Measurements from ENCODE around the gene ACMSD. TPM values are rescaled to one million over a fixed set of nuclear protein-coding genes. Genes with fewer than 3 reads are reported as not detected.

The ACMSD gene
- total and polyA plus RNA-seq, 9 of the 15 experiments (the other 6 are each of a cell fraction or from before 2014, with no cell fraction given), result not detected

- no TSS peak for BruUV-seq (replicated peaks)
- H3K9ac ChIP-seq (ENCODE audit: insufficient read depth in 1 of 2, low read depth in 2 of 2, low read length in 2 of 2), result no peak overlapping the region; a peak in 1 of 4 replicates
- no peak for DNase-seq (ENCODE audit: extremely low read depth in 1 of 4, low spot score in 3 of 4)
- H4K20me1 ChIP-seq (replicated peaks; ENCODE audit: control insufficient read depth, insufficient read depth, low read length), result no peaks in the 10 kb centered on the region
- no peaks in the 10 kb centered on the region for H3K4me1 ChIP-seq (replicated peaks in 1 of 2; ENCODE audit: control insufficient read depth in 2 of 2, insufficient read depth in 2 of 2, low read length in 2 of 2)
- peaks cover 0 to 5% of the 10 kb centered on the region in 2 experiments; a peak in 1 of 5 replicates for H3K27me3 ChIP-seq (ENCODE audit: control insufficient read depth in 2 of 2, insufficient read depth in 2 of 2, low read length in 2 of 2)
- no peak overlapping the region for H3K4me3 ChIP-seq
- H3K79me2 ChIP-seq (ENCODE audit: control insufficient read depth, insufficient read depth, low read length), result no peaks in the 10 kb centered on the region
- in situ Hi-C loops (cut with MboI) (no loop called here), intact Hi-C loops (cut with micrococcal nuclease) (no loop called here)
- no peak overlapping the region for H2AFZ ChIP-seq (ENCODE audit: low read depth, low read length)
- POLR2A ChIA-PET, result interaction anchor here (0.5 kb wide), 1 partner anchor 20 kb away, joined by 3 read pairs; no protein-coding TSS in a partner anchor
- H3K36me3 ChIP-seq (ENCODE audit: control insufficient read depth, insufficient read depth, low read length), result no peaks in the 10 kb centered on the region
- no peak for ATAC-seq
- H3K27ac ChIP-seq (ENCODE audit: extremely low read depth, low read depth, low read length), result no peak overlapping the region
- CTCF ChIA-PET (ENCODE audit: low intra/inter-chr PET ratio), result no interaction called here
- H3K9me3 ChIP-seq (replicated peaks; ENCODE audit: control insufficient read depth, insufficient read depth, low read depth, low read length), result no peaks in the 10 kb centered on the region
- WGBS (ENCODE audit: insufficient coverage, low coverage, missing lambda C conversion rate), result 0% methylated on average over 4 of the region's 4 CpGs
- no peak overlapping the region for H3K4me2 ChIP-seq (ENCODE audit: insufficient read depth, low read length)
- FAIRE-seq, result no peak
- no peak for TF ChIP-seq KDM5B (IDR thresholded peaks at IDR 0.05; ENCODE audit: insufficient replicate concordance, low read depth, low read length)
- no peak for TF ChIP-seq JUN (IDR thresholded peaks at IDR 0.05; ENCODE audit: borderline replicate concordance, low read depth, low read length)
- no peak for TF ChIP-seq JUN (CRISPR knock-in tag; IDR thresholded peaks at IDR 0.05; ENCODE audit: borderline replicate concordance)
- TF ChIP-seq NEUROD1 (IDR thresholded peaks at IDR 0.05; ENCODE audit: borderline replicate concordance, low read depth, low read length, partially characterized antibody), result no peak
- no peak for TF ChIP-seq SMARCC2 (IDR thresholded peaks at IDR 0.05; ENCODE audit: low read depth)
- H3K9me1 ChIP-seq (ENCODE audit: control insufficient read depth, insufficient read depth, low read length), result no peaks in the 10 kb centered on the region
Observed at GRCh38 chr2:134843968-134844367, 5.6 kb downstream of the ACMSD start.

GRCh38 chr2:134845028-134845427 lies 6.6 kb downstream of the ACMSD start:
- no peak overlapping the region for H3K4me2 ChIP-seq (ENCODE audit: insufficient read depth, low read length)
- ATAC-seq, result no peak
- H3K9me3 ChIP-seq (replicated peaks; ENCODE audit: control insufficient read depth, insufficient read depth, low read depth, low read length), result no peaks in the 10 kb centered on the region
- no peaks in the 10 kb centered on the region for H3K9me1 ChIP-seq (ENCODE audit: control insufficient read depth, insufficient read depth, low read length)
- no peak overlapping the region for H3K9ac ChIP-seq (ENCODE audit: insufficient read depth in 1 of 2, low read depth in 2 of 2, low read length in 2 of 2)
- no peak for DNase-seq (ENCODE audit: extremely low read depth in 1 of 4, low spot score in 3 of 4)
- H3K79me2 ChIP-seq (ENCODE audit: control insufficient read depth, insufficient read depth, low read length), result no peaks in the 10 kb centered on the region
- peaks cover 0 to 5% of the 10 kb centered on the region in 2 experiments; a peak in 2 of 5 replicates for H3K27me3 ChIP-seq (ENCODE audit: control insufficient read depth in 2 of 2, insufficient read depth in 2 of 2, low read length in 2 of 2)
- no peaks in the 10 kb centered on the region for H3K4me1 ChIP-seq (replicated peaks in 1 of 2; ENCODE audit: control insufficient read depth in 2 of 2, insufficient read depth in 2 of 2, low read length in 2 of 2)
- intact Hi-C loops (cut with micrococcal nuclease) (no loop called here), in situ Hi-C loops (cut with MboI) (no loop called here)
- no TSS peak for BruUV-seq (replicated peaks)
- no peak overlapping the region for H2AFZ ChIP-seq (ENCODE audit: low read depth, low read length)
- no peak for FAIRE-seq
- H3K27ac ChIP-seq (ENCODE audit: extremely low read depth, low read depth, low read length), result no peak overlapping the region
- H3K4me3 ChIP-seq, result no peak overlapping the region
- CTCF ChIA-PET (ENCODE audit: low intra/inter-chr PET ratio), result no interaction called here
- POLR2A ChIA-PET, result interaction anchor here (0.7 to 0.8 kb wide), 2 partner anchors 10 to 34 kb away, joined by 3 read pairs; no protein-coding TSS in a partner anchor
- WGBS (ENCODE audit: insufficient coverage, low coverage, missing lambda C conversion rate), result 0% methylated on average over 2 of the region's 2 CpGs
- H3K36me3 ChIP-seq (ENCODE audit: control insufficient read depth, insufficient read depth, low read length), result no peaks in the 10 kb centered on the region
- no peaks in the 10 kb centered on the region for H4K20me1 ChIP-seq (replicated peaks; ENCODE audit: control insufficient read depth, insufficient read depth, low read length)
- TF ChIP-seq ZBTB9 (CRISPR knock-in tag; IDR thresholded peaks at IDR 0.05) (no peak), PHB (CRISPR knock-in tag; IDR thresholded peaks at IDR 0.05) (no peak), XRCC5 (IDR thresholded peaks at IDR 0.05; ENCODE audit: low read depth, low read length) (no peak), ZNF589 (CRISPR knock-in tag; IDR thresholded peaks at IDR 0.05; ENCODE audit: low read depth) (no peak), YY1 (IDR thresholded peaks at IDR 0.05; ENCODE audit: borderline replicate concordance in 1 of 3, control insufficient read depth in 1 of 3, extremely low read depth in 1 of 3, insufficient read depth in 3 of 3, insufficient read length in 1 of 3, insufficient replicate concordance in 2 of 3, low read depth in 1 of 3, low read length in 2 of 3) (no peak), ZNF507 (tag; conservative IDR thresholded peaks at IDR 0.05) (no peak), DDX20 (tag; IDR thresholded peaks at IDR 0.05; ENCODE audit: low read depth) (no peak), ZNF174 (CRISPR knock-in tag; IDR thresholded peaks at IDR 0.05) (no peak), U2AF2 (optimal IDR thresholded peaks at IDR 0.05; ENCODE audit: low read depth, low read length) (no peak), SRSF3 (IDR thresholded peaks at IDR 0.05; ENCODE audit: insufficient read depth, low read length) (no peak), ZNF133 (CRISPR knock-in tag; IDR thresholded peaks at IDR 0.05) (no peak)
